KBM-7 (cell line): ENCODE measurements around the gene RAB14.
A peak's percentile ranks its signal among the peaks of the same experiment; 100 is the strongest.
"Not testable (repeated sequence)": the region's sequence is repeated elsewhere in the genome, so short reads cannot be mapped to it uniquely, and the experiment has no call there.

Experiments
- DNase-seq: peaks from one replicate; pipeline ENCODE4 v3.0.0-alpha.2; 2015
- in situ Hi-C: fragments of 300-500 bp; cut with MboI; formaldehyde crosslinking; loops from 2 replicates; pipeline ENCODE4 v1.14.3; 2020; ENCODE audit warnings: low sequenced_read_pairs, low pct_unique_long_range_greater_than_20kb, mixed read lengths

RAB14 gene

DNA sequence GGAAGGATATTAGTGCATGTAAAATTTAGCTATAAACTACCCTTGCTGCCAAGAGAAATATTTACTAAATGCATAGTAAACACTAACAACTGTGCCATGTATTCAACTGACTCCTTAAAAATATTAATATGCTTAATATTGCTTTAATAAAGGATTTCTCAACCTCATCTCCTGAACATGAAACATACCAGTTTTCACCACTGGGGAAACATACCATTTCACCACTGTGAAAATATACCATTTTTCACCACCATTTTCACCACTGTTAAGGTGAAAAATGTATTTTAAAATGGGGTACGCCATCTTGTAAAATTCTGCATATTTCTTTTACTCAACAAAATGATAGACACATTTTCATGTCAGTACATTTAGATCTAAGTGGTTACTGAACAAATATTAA is 4.5 kb downstream of the RAB14 start:
- no peak for DNase-seq
- in situ Hi-C loops, result no loop called here

DNA sequence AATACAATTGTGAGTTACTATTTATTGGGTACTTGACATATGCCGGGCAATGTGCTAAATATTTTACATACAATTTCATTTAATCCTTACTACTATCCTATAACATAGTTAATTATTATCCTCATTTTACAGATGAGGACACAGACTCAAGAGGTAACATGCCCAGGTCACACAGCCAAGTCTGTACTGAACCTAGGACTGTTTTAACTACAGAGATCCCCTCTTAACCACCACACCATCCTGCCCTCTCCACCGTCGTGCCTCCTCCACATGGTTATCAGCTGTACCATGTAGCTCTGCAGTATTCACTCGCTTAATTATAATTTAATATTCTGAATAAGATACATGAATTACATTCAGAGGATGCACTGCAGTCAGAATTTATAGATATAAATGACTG is 5.3 kb downstream of the RAB14 start:
- in situ Hi-C loops, result no loop called here
- no peak for DNase-seq

DNA sequence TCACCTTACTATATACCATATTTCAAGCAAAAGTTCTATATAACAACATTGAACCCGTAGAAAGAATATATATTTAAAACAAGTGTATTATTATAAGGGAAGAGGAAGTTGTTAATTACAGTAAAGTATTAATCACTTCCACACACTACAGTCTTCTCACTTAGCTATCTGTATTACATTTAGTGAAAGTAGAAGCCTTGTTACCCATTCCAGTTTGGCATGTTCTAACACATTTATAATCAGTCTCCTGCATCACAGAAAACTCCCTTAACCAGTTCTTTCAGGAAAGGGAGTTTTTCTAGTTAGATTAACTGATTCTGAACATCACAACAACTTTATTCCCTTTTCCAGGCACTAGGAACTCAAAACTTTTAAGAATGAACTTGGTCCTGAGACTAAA is 6.9 kb downstream of the RAB14 start:
- no peak for DNase-seq
- in situ Hi-C loops, result no loop called here

DNA sequence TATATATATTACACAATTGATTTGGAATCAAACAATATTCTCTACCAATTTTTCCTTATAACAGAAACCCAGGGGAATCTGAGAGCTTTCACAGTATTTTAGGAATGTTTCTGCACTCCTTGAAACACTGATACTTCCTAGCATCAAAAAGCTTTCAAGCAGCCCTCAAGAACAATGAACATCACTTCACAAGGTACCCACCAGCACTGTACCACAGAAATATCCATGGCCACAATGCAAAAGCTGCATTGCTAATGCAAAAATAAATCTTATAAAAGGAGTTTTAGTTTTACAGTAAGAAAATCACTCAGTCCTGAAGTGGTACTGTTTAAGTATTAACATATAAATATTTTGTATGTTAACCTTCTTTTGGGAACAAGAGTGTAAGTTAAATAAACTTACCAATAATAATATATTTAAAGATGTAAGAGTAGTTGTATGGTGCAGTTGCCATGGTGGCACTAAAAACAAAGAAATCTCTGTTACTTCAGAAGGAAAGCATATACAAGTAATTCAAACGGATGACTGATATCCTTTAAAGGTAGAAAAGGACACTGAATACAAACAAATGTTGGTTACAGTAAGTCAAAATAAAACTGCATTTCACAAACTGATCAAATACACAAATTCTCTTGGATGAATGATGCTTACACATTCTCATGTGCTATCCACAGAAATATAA is 8.6 kb downstream of the RAB14 start:
- in situ Hi-C loops, result no loop called here
- no peak for DNase-seq

DNA sequence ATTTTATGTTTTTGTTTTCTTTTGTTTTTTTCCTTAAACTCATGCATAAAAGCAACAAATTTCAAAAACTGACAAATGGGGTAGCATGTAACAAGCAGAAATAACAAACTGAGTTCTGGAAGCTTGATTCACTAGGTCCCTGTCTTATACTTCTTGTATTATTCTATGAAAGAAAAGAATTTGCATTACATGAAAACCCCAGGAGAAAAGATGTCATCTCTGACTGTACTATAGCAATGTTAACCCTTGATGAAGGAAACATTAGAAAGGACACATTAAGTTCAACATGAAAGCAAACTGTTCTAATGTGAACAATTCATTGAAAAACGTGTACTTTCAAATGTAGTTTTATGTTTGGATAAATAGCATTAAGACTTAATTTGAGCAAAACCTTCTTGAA is 9.2 kb downstream of the RAB14 start:
- DNase-seq, result no peak
- in situ Hi-C loops, result no loop called here

DNA sequence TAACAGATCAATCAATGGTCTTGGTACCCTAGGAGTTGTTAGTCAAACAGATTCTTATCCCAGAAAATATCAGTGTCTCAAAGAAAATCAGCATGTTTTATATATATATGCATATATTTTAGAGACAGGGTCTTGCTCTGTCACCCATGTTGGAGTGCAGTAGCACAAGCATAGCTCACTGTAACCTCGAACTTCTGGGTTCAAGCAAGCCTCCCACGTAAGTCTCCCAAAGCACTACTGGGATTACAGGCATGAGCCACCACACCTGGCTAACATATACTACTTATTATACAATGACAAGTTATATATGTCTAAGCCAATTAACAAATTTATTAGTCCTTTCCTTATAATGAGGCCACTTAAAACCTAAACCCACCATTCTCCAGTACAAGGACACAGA is 10.4 kb downstream of the RAB14 start:
- in situ Hi-C loops, result no loop called here
- no peak for DNase-seq

DNA sequence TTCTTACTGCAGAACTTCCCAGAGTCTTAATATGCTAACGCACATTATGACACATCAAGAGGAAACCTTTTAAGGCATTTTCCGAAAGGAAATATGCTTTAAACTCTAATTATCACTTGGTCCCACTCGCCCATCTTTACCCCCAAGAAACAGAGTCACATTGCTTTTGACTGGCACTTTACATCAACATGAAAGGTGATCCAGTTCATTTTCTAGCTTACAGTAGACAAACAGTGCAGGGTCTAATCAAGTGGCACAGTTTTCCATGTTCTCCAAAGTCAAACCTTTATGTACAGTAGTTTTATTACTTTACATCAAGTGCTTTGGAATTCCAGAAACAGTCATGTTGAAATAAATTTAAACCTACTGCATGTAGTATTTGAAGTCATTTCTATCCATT is 12.0 kb downstream of the RAB14 start:
- DNase-seq, result no peak
- in situ Hi-C loops, result no loop called here

DNA sequence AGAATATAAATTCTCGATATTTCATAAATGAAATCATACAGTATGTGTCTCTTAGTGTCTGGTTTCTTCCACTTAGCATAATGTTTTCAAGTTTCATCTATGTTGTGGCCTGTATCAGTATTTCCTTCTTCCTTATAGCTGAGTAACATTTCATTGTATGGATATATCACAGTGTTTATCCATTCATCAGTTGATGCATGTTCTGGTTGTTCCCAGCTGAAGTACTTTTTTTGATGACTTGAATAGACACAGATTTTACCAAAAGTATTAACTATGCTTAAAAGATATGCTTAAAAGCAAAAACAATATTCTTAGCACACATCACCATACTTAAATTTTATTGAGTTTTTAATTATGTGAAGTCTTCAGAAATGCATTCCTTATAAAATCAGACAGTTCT is 12.7 kb downstream of the RAB14 start:
- DNase-seq, result no peak
- in situ Hi-C loops, result no loop called here

DNA sequence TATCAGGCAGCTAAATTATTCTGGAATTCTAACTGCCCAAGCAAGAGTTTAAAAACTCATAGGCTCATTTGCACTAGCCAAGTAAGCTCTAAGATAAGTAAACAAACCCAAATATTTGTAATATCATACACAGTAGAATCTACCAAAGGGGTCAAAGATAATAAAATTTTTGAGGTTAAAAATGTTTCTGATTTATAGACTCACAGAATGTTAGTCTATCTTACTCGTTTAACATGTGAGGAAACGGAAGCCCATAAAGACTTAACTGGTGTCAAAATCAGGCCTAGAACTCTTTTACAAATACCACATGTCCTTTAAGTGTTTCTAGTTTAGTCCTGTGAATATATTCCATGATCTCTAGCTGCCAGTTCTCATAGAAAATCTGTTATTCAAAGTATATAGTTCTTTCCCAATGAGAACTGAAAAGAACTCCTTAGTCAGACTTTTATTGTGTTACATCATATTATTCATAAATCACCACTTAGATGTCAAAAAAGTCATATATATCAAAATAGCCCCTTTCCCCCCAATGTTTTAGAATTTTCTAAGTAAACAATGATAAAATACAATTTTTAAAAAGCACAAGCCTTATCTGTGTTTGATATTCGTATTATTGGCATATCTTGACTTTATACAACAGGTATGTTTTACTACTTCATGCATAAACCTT is 13.9 kb downstream of the RAB14 start:
- in situ Hi-C loops, result no loop called here
- DNase-seq, result no peak

DNA sequence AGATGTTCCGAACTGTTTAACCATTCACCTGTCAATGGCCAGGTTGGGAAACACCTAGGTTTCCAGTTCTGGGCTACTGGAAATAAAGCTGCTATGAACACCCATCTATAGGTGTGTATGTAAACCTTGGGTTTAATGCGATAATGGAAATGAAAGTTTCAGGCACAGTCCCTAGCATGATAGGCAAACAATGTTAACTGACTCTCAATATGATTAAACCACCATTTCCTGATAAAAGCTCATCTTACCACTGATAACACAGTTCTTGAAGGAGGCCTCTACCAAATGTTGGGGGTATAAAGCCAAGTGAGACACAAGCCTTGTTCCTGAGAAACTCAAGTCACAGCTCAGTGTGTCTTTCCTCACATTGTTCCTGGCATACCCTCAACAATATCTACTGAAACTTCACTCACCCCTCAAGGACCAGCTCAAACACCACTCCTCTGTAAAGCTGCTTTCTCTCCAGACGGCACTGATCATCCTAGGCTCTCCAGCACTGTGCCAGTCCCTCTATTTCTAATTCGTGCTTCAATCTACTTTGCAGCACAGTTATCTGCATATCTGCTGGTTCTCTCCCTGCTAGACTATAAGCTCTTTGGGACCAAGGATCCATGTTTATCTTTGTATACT is 15.8 kb downstream of the RAB14 start:
- in situ Hi-C loops, result no loop called here
- DNase-seq, result no peak

DNA sequence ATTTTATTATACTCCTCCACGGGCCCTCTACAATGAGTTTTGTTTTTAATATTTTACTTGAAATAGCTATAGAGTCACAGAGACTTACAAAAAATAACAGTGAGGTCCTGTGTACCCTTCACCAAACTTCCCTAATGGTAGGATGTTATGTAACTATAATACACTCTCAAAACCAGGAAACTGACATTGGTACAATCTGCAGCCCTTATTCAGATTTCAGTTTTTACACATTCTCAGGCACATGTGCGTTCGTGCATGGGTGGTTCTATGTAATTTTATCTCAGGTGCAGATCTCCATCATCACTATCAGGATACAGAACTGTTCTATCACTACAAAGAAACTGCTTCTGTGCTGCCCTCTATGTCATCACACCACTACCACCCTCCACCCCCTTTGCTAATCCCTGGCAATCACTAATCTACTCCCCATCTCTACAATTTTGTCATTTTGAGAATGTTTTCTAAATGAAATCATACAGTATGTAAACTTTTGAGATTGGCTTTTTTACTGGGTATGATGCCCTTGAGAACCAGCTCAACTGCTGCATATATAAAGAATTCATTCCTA is 16.4 kb downstream of the RAB14 start:
- DNase-seq, result no peak
- in situ Hi-C loops, result no loop called here

DNA sequence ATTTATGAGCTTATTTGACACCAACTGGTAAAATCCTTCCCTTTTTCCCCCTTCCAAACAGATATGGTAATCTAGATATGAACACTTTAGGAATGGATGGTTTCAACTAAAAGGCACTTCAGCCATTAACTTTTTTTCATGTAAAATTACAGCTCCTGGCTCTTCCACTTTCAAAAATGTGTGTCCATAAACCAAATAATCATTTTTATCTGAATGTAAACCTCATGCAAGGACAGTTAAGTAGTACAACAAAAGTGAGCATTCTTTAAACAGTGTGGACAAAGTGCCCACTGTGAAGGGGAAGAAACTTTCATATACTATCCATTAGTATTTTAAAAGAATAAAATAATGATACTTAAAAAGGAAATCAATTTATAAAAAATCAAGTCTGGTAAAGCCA is 17.2 kb downstream of the RAB14 start:
- in situ Hi-C loops, result no loop called here
- DNase-seq, result no peak

DNA sequence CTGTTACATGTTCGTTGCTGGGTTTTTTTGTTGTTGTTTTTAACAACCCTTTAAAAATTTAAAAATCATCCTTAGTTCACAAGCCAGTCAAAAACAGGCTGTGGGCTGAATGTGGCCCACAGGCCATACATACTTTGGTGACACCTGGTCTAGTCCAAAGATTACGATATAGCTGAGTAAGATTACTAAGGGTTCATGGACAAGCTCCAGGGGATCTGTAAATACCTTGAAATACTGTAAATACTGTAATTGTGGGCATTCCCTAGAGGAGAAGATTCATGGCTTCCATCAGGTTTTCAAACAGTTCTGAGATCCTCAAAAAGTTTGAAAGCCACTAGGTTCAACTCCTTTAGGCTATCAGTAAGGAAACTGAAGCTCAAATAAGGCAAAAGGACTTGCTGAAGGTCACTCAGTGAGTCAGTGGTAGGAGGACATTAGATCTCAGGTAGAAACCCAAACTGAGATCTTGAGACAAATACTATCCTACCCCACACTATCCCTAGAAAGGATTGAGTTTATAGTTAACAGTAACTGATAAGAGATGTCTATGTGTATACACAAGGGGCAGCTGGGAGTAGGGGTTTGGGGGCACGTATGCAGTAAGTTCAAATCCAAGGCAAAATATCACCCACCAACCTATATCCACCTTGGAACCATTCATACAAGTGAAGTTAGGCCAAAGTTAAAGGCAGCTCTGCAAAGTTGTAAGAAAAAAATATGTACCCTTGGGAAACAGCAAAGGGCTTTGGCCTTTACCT is 17.8 kb downstream of the RAB14 start:
- in situ Hi-C loops, result no loop called here

DNA sequence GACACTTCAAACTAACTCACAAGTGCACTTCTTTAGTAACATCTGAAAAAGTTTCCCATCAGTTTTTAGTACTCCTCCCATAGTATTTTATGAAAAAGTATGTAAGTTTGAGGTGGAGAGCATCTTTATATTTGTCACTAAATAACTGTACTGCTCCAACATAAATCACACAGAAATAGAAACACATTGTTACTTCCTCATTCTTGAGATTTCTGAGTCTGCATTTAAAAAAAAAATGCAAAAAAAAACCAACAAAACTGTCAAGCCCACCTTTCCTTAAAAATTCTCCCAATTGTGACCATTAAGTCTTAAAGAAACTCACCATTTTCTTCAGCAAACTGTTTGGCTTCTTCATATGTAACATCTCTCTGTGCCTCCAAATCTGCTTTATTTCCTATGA is 18.7 kb downstream of the RAB14 start:
- peak; percentile 38 for DNase-seq

More for the DNA sequence above, 17.8 kb downstream of the RAB14 start:
- DNase-seq, result no peak

DNA sequence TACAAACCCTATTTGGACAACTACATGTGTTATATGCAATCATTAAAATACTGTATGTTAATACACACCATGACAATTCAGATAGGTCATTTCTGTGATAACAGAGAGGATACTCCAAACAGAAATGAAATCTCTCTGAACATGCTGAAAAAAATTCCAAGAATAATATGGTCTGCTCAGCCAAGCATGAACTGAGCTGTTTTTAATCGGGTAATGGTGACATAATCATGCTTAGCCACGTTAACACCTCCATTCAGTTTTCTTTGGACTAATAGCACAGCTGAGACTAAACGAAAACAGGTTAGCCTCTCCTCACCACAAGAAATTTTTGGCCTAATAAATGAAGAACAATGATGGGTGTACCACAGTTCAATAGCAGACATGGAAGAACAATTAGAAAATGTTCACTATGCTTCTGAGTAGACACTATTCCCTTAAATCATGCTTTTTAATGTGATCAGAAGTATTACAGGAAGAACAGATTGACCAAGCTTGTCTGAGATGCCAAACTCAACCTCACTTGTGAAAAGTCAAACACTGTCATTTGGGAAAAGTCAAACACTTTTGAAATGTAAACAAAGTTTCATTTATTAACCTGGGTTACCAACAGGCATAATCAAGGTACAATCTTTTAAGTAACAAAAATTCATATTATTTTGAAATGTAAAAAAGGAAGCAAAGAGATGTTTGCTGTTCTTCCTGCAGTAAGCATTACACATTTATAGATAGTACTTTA is 19.4 kb downstream of the RAB14 start:
- in situ Hi-C loops, result no loop called here
- DNase-seq, result no peak

More for the DNA sequence above, 18.7 kb downstream of the RAB14 start:
- in situ Hi-C loops, result no loop called here

DNA sequence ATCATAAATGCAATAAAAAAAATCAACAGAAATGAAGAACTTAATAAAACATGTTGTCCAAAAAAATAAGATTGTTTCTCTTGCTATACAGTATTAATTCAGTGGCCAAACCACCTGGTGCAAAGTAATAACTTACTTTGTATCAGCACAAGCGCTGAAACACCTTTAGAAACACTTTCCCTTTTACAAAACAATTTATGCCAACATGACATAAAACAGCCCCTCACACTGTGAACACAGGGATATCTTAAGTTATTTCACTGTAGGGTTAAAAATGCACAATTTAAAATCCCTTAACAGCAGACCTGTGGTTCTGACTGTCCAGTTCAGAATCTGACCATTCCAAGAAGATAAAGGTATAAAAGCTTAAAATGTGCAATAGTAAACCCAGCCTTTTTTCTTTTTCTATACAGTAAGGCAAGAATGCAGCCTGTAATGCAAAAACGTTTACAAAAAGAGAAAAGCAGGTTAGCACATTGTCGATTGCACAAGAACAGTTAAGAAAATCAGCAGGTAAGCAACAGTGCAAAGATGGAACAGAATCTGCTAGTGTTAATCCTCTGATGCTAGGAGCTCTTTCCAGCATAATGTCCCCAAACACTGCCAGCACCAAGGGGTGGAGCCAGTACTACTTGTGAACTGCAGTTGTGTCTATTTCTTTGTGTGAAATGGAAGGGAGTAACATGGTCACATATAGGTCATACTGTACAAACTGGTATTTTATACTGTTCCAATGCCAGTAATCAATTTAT is 21.6 kb downstream of the RAB14 start:
- no peak for DNase-seq
- in situ Hi-C loops, result no loop called here

DNA sequence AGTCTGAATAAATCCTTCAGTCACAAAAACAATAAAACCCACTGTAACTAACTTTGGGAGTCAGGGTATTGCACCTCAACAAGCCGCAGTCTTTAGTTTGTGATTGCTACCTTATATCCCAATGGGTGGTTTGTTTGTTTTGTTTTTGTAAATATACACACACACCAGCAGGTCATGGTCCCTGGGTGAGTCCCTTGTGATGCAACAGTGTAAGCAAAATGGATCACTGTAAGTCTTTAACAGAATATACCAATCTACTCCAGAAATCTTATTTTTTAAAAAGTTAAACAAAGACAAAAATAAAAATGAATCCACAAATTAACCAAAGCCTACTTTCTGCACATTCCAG is 22.3 kb downstream of the RAB14 start:
- DNase-seq, in situ Hi-C loops: not testable (repeated sequence)

DNA sequence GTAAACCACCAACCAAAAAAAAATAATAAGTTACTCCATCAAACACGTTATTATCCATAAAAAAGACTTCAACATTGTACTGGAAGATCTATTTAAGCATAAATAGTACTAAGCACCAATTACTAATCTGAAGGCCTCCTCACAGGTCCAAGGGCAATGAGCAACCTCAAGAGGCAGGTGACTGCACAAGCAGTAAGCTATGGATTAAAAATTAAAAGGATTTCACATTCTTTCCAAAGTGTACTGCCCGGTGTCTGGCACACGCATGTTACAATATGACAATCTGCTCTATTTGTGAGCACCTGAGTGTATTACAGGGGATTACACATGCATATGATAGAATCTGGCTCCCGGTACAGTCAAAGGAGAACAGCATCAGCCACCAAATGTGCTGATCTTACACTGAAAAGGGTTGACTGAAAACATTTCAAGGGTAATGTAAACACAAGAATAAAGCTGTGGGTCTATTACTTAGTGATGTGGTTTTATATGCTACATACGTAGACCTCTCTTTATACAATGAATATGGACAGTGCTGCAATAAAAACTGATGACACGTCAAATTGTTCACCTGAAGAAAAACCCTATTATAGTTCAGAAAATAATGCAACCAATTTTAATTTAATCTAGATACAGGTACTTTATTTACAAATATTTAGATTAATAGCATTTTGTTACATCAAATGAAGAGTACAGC is 22.8 kb downstream of the RAB14 start:
- in situ Hi-C loops, result no loop called here
- DNase-seq, result no peak
